Measurements from ENCODE around the gene GRK3. TPM values are rescaled to one million over a fixed set of nuclear protein-coding genes. Genes with fewer than 3 reads are reported as not detected.
"Not testable (repeated sequence)": the region's sequence is repeated elsewhere in the genome, so short reads cannot be mapped to it uniquely, and the experiment has no call there.

GRK3 gene
- total and polyA plus RNA-seq, 4 experiments from 2014 or later: 0.11 to 3.2 (median 1.5) TPM

- H3K27me3 ChIP-seq (ENCODE audit: insufficient read depth, low read length); intact Hi-C loops (cut with micrococcal nuclease); H3K4me3 ChIP-seq (ENCODE audit: low read length in 2 of 2); H3K27ac Mint-ChIP-seq; CTCF ChIA-PET (ENCODE audit: partially characterized antibody); H3K27me3 Mint-ChIP-seq; H3K9me3 ChIP-seq (ENCODE audit: control insufficient read depth in 1 of 2, low read length in 2 of 2); H3K36me3 ChIP-seq (ENCODE audit: insufficient read depth, low read length); H3K4me1 ChIP-seq (ENCODE audit: insufficient read depth, low read length); H3K4me3 Mint-ChIP-seq; H3K27ac ChIP-seq (ENCODE audit: low read depth, low read length); POLR2A ChIA-PET (ENCODE audit: partially characterized antibody); H3K4me1 Mint-ChIP-seq; DNase-seq: not testable (repeated sequence)
- H3K9me3 Mint-ChIP-seq: peaks cover 5 to 15% (median 8%) of the 10 kb centered on the region in 8 donors
- peaks cover 6 to 25% of the 10 kb centered on the region in 2 donors for H3K36me3 Mint-ChIP-seq
Measured at GRCh38 chr22:25529541-25530137, 34.8 kb upstream of the GRK3 start.

GRCh38 chr22:25531677-25532076, 32.8 kb upstream of the GRK3 start:
- H3K4me1 Mint-ChIP-seq; H3K36me3 ChIP-seq (ENCODE audit: insufficient read depth, low read length); H3K4me3 ChIP-seq (ENCODE audit: low read length in 2 of 2); H3K27me3 ChIP-seq (ENCODE audit: insufficient read depth, low read length); intact Hi-C loops (cut with micrococcal nuclease); H3K27me3 Mint-ChIP-seq; H3K4me3 Mint-ChIP-seq; POLR2A ChIA-PET (ENCODE audit: partially characterized antibody); DNase-seq; H3K9me3 Mint-ChIP-seq; CTCF ChIA-PET (ENCODE audit: partially characterized antibody); H3K27ac Mint-ChIP-seq; H3K9me3 ChIP-seq (ENCODE audit: control insufficient read depth in 1 of 2, low read length in 2 of 2); H3K4me1 ChIP-seq (ENCODE audit: insufficient read depth, low read length); H3K27ac ChIP-seq (ENCODE audit: low read depth, low read length): not testable (repeated sequence)
- H3K36me3 Mint-ChIP-seq: peaks cover 0 to 25% of the 10 kb centered on the region in 2 donors

GRCh38 chr22:25534724-25535123, 29.8 kb upstream of the GRK3 start:
- peaks cover 1 to 21% of the 10 kb centered on the region in 2 donors for H3K36me3 Mint-ChIP-seq
- H3K4me1 ChIP-seq (ENCODE audit: insufficient read depth, low read length): no peaks in the 10 kb centered on the region
- H3K27me3 ChIP-seq (ENCODE audit: insufficient read depth, low read length): no peaks in the 10 kb centered on the region
- intact Hi-C loops (cut with micrococcal nuclease): no loop called here
- H3K9me3 ChIP-seq (ENCODE audit: control insufficient read depth in 1 of 2, low read length in 2 of 2): no peaks in the 10 kb centered on the region
- no peak overlapping the region for H3K27ac ChIP-seq (ENCODE audit: low read depth, low read length)
- H3K4me3 ChIP-seq (ENCODE audit: low read length in 2 of 2): no peak overlapping the region
- no peak overlapping the region for H3K27ac Mint-ChIP-seq
- no peaks in the 10 kb centered on the region for H3K27me3 Mint-ChIP-seq
- no peak for DNase-seq
- POLR2A ChIA-PET (ENCODE audit: partially characterized antibody): no interaction called here
- CTCF ChIA-PET (ENCODE audit: partially characterized antibody): no interaction called here
- H3K9me3 Mint-ChIP-seq: peaks cover 0 to 6% (median 0%) of the 10 kb centered on the region in 8 donors
- H3K36me3 ChIP-seq (ENCODE audit: insufficient read depth, low read length): no peaks in the 10 kb centered on the region
- H3K4me1 Mint-ChIP-seq: peaks cover 0 to 2% (median 0%) of the 10 kb centered on the region in 4 donors
- H3K4me3 Mint-ChIP-seq: no peak overlapping the region

- Mint-ChIP-seq H3K27ac (no peak overlapping the region), H3K9me3 (peaks cover 0 to 4% (median 0%) of the 10 kb centered on the region in 8 donors), H3K4me1 (no peaks in the 10 kb centered on the region), H3K4me3 (no peak overlapping the region), H3K36me3 (peaks cover 1 to 30% of the 10 kb centered on the region in 2 donors), H3K27me3 (no peaks in the 10 kb centered on the region)
- H3K9me3 ChIP-seq (ENCODE audit: control insufficient read depth in 1 of 2, low read length in 2 of 2): no peaks in the 10 kb centered on the region
- CTCF ChIA-PET (ENCODE audit: partially characterized antibody): no interaction called here
- H3K4me1 ChIP-seq (ENCODE audit: insufficient read depth, low read length): no peaks in the 10 kb centered on the region
- no peak for DNase-seq
- no peak overlapping the region for H3K27ac ChIP-seq (ENCODE audit: low read depth, low read length)
- no peaks in the 10 kb centered on the region for H3K27me3 ChIP-seq (ENCODE audit: insufficient read depth, low read length)
- no peaks in the 10 kb centered on the region for H3K36me3 ChIP-seq (ENCODE audit: insufficient read depth, low read length)
- intact Hi-C loops (cut with micrococcal nuclease): no loop called here
- POLR2A ChIA-PET (ENCODE audit: partially characterized antibody): no interaction called here
- H3K4me3 ChIP-seq (ENCODE audit: low read length in 2 of 2): no peak overlapping the region
Measured at GRCh38 chr22:25536589-25536988, 27.9 kb upstream of the GRK3 start.

GRCh38 chr22:25540166-25540907, 24.1 kb upstream of the GRK3 start:
- Mint-ChIP-seq H3K9me3 (peaks cover 0 to 6% (median under 1%) of the 10 kb centered on the region in 8 donors), H3K4me1 (no peaks in the 10 kb centered on the region), H3K27ac (peak overlapping the region in 1 of 7 donors; percentile 43), H3K36me3 (peaks cover 1 to 22% of the 10 kb centered on the region in 2 donors), H3K27me3 (peaks cover 0 to 2% of the 10 kb centered on the region in 2 donors), H3K4me3 (no peak overlapping the region)
- no peak overlapping the region for H3K27ac ChIP-seq (ENCODE audit: low read depth, low read length)
- no peaks in the 10 kb centered on the region for H3K4me1 ChIP-seq (ENCODE audit: insufficient read depth, low read length)
- CTCF ChIA-PET (ENCODE audit: partially characterized antibody): no interaction called here
- no peak overlapping the region for H3K4me3 ChIP-seq (ENCODE audit: low read length in 2 of 2)
- POLR2A ChIA-PET (ENCODE audit: partially characterized antibody): no interaction called here
- no peak for DNase-seq
- H3K36me3 ChIP-seq (ENCODE audit: insufficient read depth, low read length): no peaks in the 10 kb centered on the region
- no peaks in the 10 kb centered on the region for H3K9me3 ChIP-seq (ENCODE audit: control insufficient read depth in 1 of 2, low read length in 2 of 2)
- intact Hi-C loops (cut with micrococcal nuclease): no loop called here
- H3K27me3 ChIP-seq (ENCODE audit: insufficient read depth, low read length): no peaks in the 10 kb centered on the region

- intact Hi-C loops (cut with micrococcal nuclease): no loop called here
- peaks cover 0 to 2% of the 10 kb centered on the region in 2 donors for H3K27me3 Mint-ChIP-seq
- no peak overlapping the region for H3K4me3 Mint-ChIP-seq
- POLR2A ChIA-PET (ENCODE audit: partially characterized antibody): no interaction called here
- H3K36me3 Mint-ChIP-seq: peaks cover 1 to 22% of the 10 kb centered on the region in 2 donors
- no peak overlapping the region for H3K27ac ChIP-seq (ENCODE audit: low read depth, low read length)
- no peak for DNase-seq
- no peak overlapping the region for H3K4me3 ChIP-seq (ENCODE audit: low read length in 2 of 2)
- CTCF ChIA-PET (ENCODE audit: partially characterized antibody): no interaction called here
- no peaks in the 10 kb centered on the region for H3K4me1 Mint-ChIP-seq
- H3K9me3 ChIP-seq (ENCODE audit: control insufficient read depth in 1 of 2, low read length in 2 of 2): no peaks in the 10 kb centered on the region
- peak overlapping the region in 1 of 7 donors; percentile 43 for H3K27ac Mint-ChIP-seq
- no peaks in the 10 kb centered on the region for H3K4me1 ChIP-seq (ENCODE audit: insufficient read depth, low read length)
- H3K9me3 Mint-ChIP-seq: peaks cover 0 to 6% (median 0%) of the 10 kb centered on the region in 8 donors
- H3K27me3 ChIP-seq (ENCODE audit: insufficient read depth, low read length): no peaks in the 10 kb centered on the region
- no peaks in the 10 kb centered on the region for H3K36me3 ChIP-seq (ENCODE audit: insufficient read depth, low read length)
Measured at GRCh38 chr22:25540908-25541660, 23.4 kb upstream of the GRK3 start.

GRCh38 chr22:25542191-25542590, 22.3 kb upstream of the GRK3 start:
- DNase-seq: no peak
- Histone ChIP-seq H3K4me3 (ENCODE audit: low read length in 2 of 2) (no peak overlapping the region), H3K4me1 (ENCODE audit: insufficient read depth, low read length) (no peaks in the 10 kb centered on the region), H3K27me3 (ENCODE audit: insufficient read depth, low read length) (no peaks in the 10 kb centered on the region), H3K27ac (ENCODE audit: low read depth, low read length) (no peak overlapping the region), H3K9me3 (ENCODE audit: control insufficient read depth in 1 of 2, low read length in 2 of 2) (no peaks in the 10 kb centered on the region), H3K36me3 (ENCODE audit: insufficient read depth, low read length) (no peaks in the 10 kb centered on the region)
- H3K4me1 Mint-ChIP-seq: no peaks in the 10 kb centered on the region
- H3K27me3 Mint-ChIP-seq: peaks cover 0 to 2% of the 10 kb centered on the region in 2 donors
- H3K4me3 Mint-ChIP-seq: no peak overlapping the region
- CTCF ChIA-PET (ENCODE audit: partially characterized antibody): no interaction called here
- H3K27ac Mint-ChIP-seq: no peak overlapping the region
- peaks cover 0 to 14% of the 10 kb centered on the region in 2 donors for H3K36me3 Mint-ChIP-seq
- intact Hi-C loops (cut with micrococcal nuclease): no loop called here
- POLR2A ChIA-PET (ENCODE audit: partially characterized antibody): no interaction called here
- peaks cover 0 to 6% (median 0%) of the 10 kb centered on the region in 8 donors for H3K9me3 Mint-ChIP-seq
